Small intestine (tissue), 7 donors: ENCODE data around the gene SOST. TPM values are rescaled to one million over a fixed set of nuclear protein-coding genes. Genes with fewer than 3 reads are reported as not detected.

ENCODE experiments used
- DNase-seq, 2 donors: peaks; one replicate each; pipeline versions ENCODE4 v3.0.0 to v3.0.0-alpha.2; 2013
- FAIRE-seq: peaks from 2 replicates; lab custom pipeline; 2012; peaks lifted over from hg19 to GRCh38; lab: Jason Lieb, UNC
- H3K27ac ChIP-seq, 3 donors: one replicate each; pipeline ENCODE4 v1.5.1; 2013; ENCODE audit warnings: low read length in 2 of 3, mild to moderate bottlenecking in 2 of 3, control low read depth in 1 of 3, inconsistent platforms in 1 of 3, low read depth in 1 of 3, moderate library complexity in 1 of 3
- H3K27me3 ChIP-seq, 3 donors: one replicate each; pipeline ENCODE4 v1.6.1; 2013; ENCODE audit warnings: low read length in 3 of 3, inconsistent platforms in 1 of 3; ENCODE audit not compliant: control insufficient read depth in 3 of 3, insufficient read depth in 3 of 3
- H3K36me3 ChIP-seq, 3 donors: one replicate each; pipeline ENCODE4 v1.6.1; 2013; ENCODE audit warnings: low read length in 3 of 3, inconsistent platforms in 1 of 3, low read depth in 1 of 3, mild to moderate bottlenecking in 1 of 3, moderate library complexity in 1 of 3; ENCODE audit not compliant: control insufficient read depth in 3 of 3, insufficient read depth in 2 of 3
- H3K4me1 ChIP-seq, 3 donors: one replicate each; pipeline ENCODE4 v1.6.1; 2013; ENCODE audit warnings: low read length in 2 of 3, inconsistent platforms in 1 of 3, low read depth in 1 of 3, mild to moderate bottlenecking in 1 of 3, moderate library complexity in 1 of 3; ENCODE audit not compliant: control insufficient read depth in 3 of 3, insufficient read depth in 2 of 3
- H3K4me3 ChIP-seq, 3 donors: one replicate each; pipeline ENCODE4 v1.5.1; 2013; ENCODE audit warnings: low read length in 3 of 3, control low read depth in 1 of 3, inconsistent platforms in 1 of 3, low read depth in 1 of 3, mild to moderate bottlenecking in 1 of 3, moderate library complexity in 1 of 3
- H3K9me3 ChIP-seq, 2 donors: one replicate each; pipeline ENCODE4 v1.6.1; 2013; ENCODE audit warnings: low read depth in 1 of 2, low read length in 1 of 2; ENCODE audit not compliant: control insufficient read depth in 2 of 2, insufficient read depth in 1 of 2
- WGBS, 3 donors: extraction: QIAGEN DNeasy Blood & Tissue Kit; methylation state at CpG; one replicate each; pipeline ENCODE4 v1.1.7; 2013; 5-methylcytosine and 5-hydroxymethylcytosine counted together
- polyA plus RNA-seq, 4 donors: library from polyadenylated mRNA; stranded (reverse) in 3 of 4; unstranded in 1 of 4; fragments of 200-250 nt in 3 of 4; fragments of 120-200 nt in 1 of 4; gene quantifications; one replicate each; pipeline versions ENCODE4 v1.2.1 to v1.2.3, GENCODE V29; 2013
- donor health status: healthy with polysubstance abuse.
- donor health status: control.
- donor health status: control.
- donor health status: Bipolar disorder and iron deficiency.
- donor health status: healthy.

Gene SOST
- polyA plus RNA-seq, 4 donors: 0.04 TPM; not detected in 3

- H3K27ac ChIP-seq: no peak overlapping the region
- no peaks in the 10 kb centered on the region for H3K36me3 ChIP-seq
- no peaks in the 10 kb centered on the region for H3K9me3 ChIP-seq
- peaks cover 11 to 53% (median 20%) of the 10 kb centered on the region in 3 donors for H3K27me3 ChIP-seq
- DNase-seq: no peak
- no peak overlapping the region for H3K4me3 ChIP-seq
- H3K4me1 ChIP-seq: peaks cover 0 to 3% (median 0%) of the 10 kb centered on the region in 3 donors
- FAIRE-seq: no peak
- 67 to 68% (median 67%) methylated on average over 5 of the region's 5 CpGs for WGBS, 3 donors
Measured at GRCh38 chr17:43753493-43754129, 5.0 kb downstream of the SOST start.

GRCh38 chr17:43750153-43750552 is 8.4 kb downstream of the SOST start:
- Histone ChIP-seq H3K4me3 (no peak overlapping the region), H3K27ac (no peak overlapping the region), H3K27me3 (peaks cover 2 to 26% (median 4%) of the 10 kb centered on the region in 3 donors), H3K9me3 (no peaks in the 10 kb centered on the region), H3K4me1 (peaks cover 0 to 3% (median 0%) of the 10 kb centered on the region in 3 donors), H3K36me3 (no peaks in the 10 kb centered on the region)
- 77 to 82% (median 80%) methylated on average over 5 of the region's 5 CpGs for WGBS, 3 donors
- FAIRE-seq (no peak), DNase-seq (no peak)

GRCh38 chr17:43745541-43745940 is 13.1 kb downstream of the SOST start:
- no peak for DNase-seq
- Histone ChIP-seq H3K4me1 (no peaks in the 10 kb centered on the region), H3K27ac (no peak overlapping the region), H3K36me3 (no peaks in the 10 kb centered on the region), H3K27me3 (peaks cover 0 to 20% (median 2%) of the 10 kb centered on the region in 3 donors), H3K9me3 (no peaks in the 10 kb centered on the region), H3K4me3 (no peak overlapping the region)
- FAIRE-seq: no peak
- 7 to 32% (median 27%) methylated on average over 6 of the region's 6 CpGs for WGBS, 3 donors

GRCh38 chr17:43741636-43742035 is 17.0 kb downstream of the SOST start:
- DNase-seq (no peak), FAIRE-seq (no peak)
- Histone ChIP-seq H3K9me3 (no peaks in the 10 kb centered on the region), H3K27ac (no peak overlapping the region), H3K4me1 (no peaks in the 10 kb centered on the region), H3K27me3 (peaks cover 0 to 23% (median 2%) of the 10 kb centered on the region in 3 donors), H3K4me3 (no peak overlapping the region), H3K36me3 (no peaks in the 10 kb centered on the region)
- whole genome bisulfite sequencing, 3 donors: 83 to 92% (median 90%) methylated on average over 5 of the region's 5 CpGs

GRCh38 chr17:43740541-43740940 is 18.1 kb downstream of the SOST start:
- no peak for FAIRE-seq
- WGBS, 3 donors: 82 to 85% (median 84%) methylated on average over 4 of the region's 4 CpGs

GRCh38 chr17:43737722-43738121 is 20.9 kb downstream of the SOST start:
- no peak for FAIRE-seq
- H3K4me1 ChIP-seq: no peaks in the 10 kb centered on the region

More at GRCh38 chr17:43740541-43740940, 18.1 kb downstream of the SOST start:
- H3K36me3 ChIP-seq: no peaks in the 10 kb centered on the region
- peaks cover 0 to 23% (median 2%) of the 10 kb centered on the region in 3 donors for H3K27me3 ChIP-seq
- no peaks in the 10 kb centered on the region for H3K9me3 ChIP-seq
- no peak overlapping the region for H3K4me3 ChIP-seq
- H3K27ac ChIP-seq: no peak overlapping the region
- no peak for DNase-seq
- no peaks in the 10 kb centered on the region for H3K4me1 ChIP-seq

GRCh38 chr17:43736389-43736788 is 22.2 kb downstream of the SOST start:
- no peak for DNase-seq
- Histone ChIP-seq H3K27me3 (peaks cover 0 to 3% (median 0%) of the 10 kb centered on the region in 3 donors), H3K4me3 (no peak overlapping the region), H3K36me3 (no peaks in the 10 kb centered on the region), H3K9me3 (peaks cover 0 to 6% of the 10 kb centered on the region in 2 donors), H3K27ac (no peak overlapping the region), H3K4me1 (no peaks in the 10 kb centered on the region)
- no peak for FAIRE-seq
- WGBS, 3 donors: 84 to 92% (median 88%) methylated on average over 2 of the region's 2 CpGs

More at GRCh38 chr17:43737722-43738121, 20.9 kb downstream of the SOST start:
- H3K9me3 ChIP-seq: peaks cover 0 to 6% of the 10 kb centered on the region in 2 donors
- peaks cover 0 to 3% (median 0%) of the 10 kb centered on the region in 3 donors for H3K27me3 ChIP-seq
- H3K4me3 ChIP-seq: no peak overlapping the region
- no peak for DNase-seq
- WGBS, 3 donors: 70 to 82% (median 81%) methylated on average over 2 of the region's 2 CpGs
- no peak overlapping the region for H3K27ac ChIP-seq
- H3K36me3 ChIP-seq: no peaks in the 10 kb centered on the region

- Histone ChIP-seq H3K4me1 (no peaks in the 10 kb centered on the region), H3K4me3 (no peak overlapping the region), H3K27ac (no peak overlapping the region), H3K9me3 (peaks cover 0 to 6% of the 10 kb centered on the region in 2 donors), H3K27me3 (peaks cover 0 to 3% (median 0%) of the 10 kb centered on the region in 3 donors), H3K36me3 (no peaks in the 10 kb centered on the region)
- 64 to 85% (median 77%) methylated on average over 5 of the region's 5 CpGs for WGBS, 3 donors
- no peak for DNase-seq
- FAIRE-seq: no peak
Measured at GRCh38 chr17:43734376-43734775, 24.2 kb downstream of the SOST start.
